Spleen (tissue), 11 donors: ENCODE measurements around the gene OR13J1. TPM values are rescaled to one million over a fixed set of nuclear protein-coding genes. Genes with fewer than 3 reads are reported as not detected.
"Not testable (repeated sequence)": the region's sequence is repeated elsewhere in the genome, so short reads cannot be mapped to it uniquely, and the experiment has no call there.

ENCODE experiments used
- DNase-seq: peaks from one replicate; pipeline ENCODE4 v3.0.0-alpha.2; 2020
- H3K27ac ChIP-seq, 8 donors: fragments of 200-600 bp; sonication (generic) in 7 of 8; 1 replicate in 4 of 8; 2 replicates in 4 of 8; pipeline versions ENCODE4 v1.5.0 to v1.8.0; 2016 to 2021; ENCODE audit warnings: inconsistent platforms in 4 of 8, mild to moderate bottlenecking in 4 of 8, moderate library complexity in 1 of 8
- H3K27me3 ChIP-seq, 7 donors: fragments of 200-600 bp; sonication (generic) in 6 of 7; replicated peaks in 1 of 7; 1 replicate in 4 of 7; 2 replicates in 3 of 7; pipeline versions ENCODE4 v1.5.0 to v1.8.0; 2016 to 2021; ENCODE audit warnings: inconsistent platforms in 3 of 7, mild to moderate bottlenecking in 1 of 7
- H3K36me3 ChIP-seq, 6 donors: fragments of 200-600 bp; sonication (generic) in 5 of 6; 1 replicate in 4 of 6; 2 replicates in 2 of 6; pipeline versions ENCODE4 v1.5.0 to v1.8.0; 2016 to 2021; ENCODE audit warnings: inconsistent platforms in 2 of 6
- H3K4me1 ChIP-seq, 6 donors: fragments of 200-600 bp; sonication (generic) in 5 of 6; 1 replicate in 3 of 6; 2 replicates in 3 of 6; pipeline versions ENCODE4 v1.5.0 to v1.8.0; 2016 to 2021; ENCODE audit warnings: inconsistent platforms in 3 of 6
- H3K4me3 ChIP-seq, 8 donors: fragments of 200-600 bp; sonication (generic) in 7 of 8; 1 replicate in 4 of 8; 2 replicates in 4 of 8; pipeline versions ENCODE4 v1.5.0 to v1.8.0; 2016 to 2021; ENCODE audit warnings: inconsistent platforms in 4 of 8, mild to moderate bottlenecking in 4 of 8, moderate library complexity in 2 of 8
- H3K9me3 ChIP-seq, 8 donors: fragments of 200-600 bp; sonication (generic) in 7 of 8; 1 replicate in 4 of 8; 2 replicates in 4 of 8; pipeline versions ENCODE4 v1.5.0 to v1.8.0; 2016 to 2021; ENCODE audit warnings: inconsistent platforms in 4 of 8
- CTCF ChIP-seq, 11 experiments: fragments of 200-600 bp in 7 of 11; fragments of 450-650 bp in 4 of 11; sonication (generic) in 4 of 11; IDR thresholded peaks in 8 of 11; conservative IDR thresholded peaks in 3 of 11; 1 replicate in 7 of 11; 2 replicates in 4 of 11; pipeline versions ENCODE4 v1.4.0 to v1.8.0; 2016 to 2021; ENCODE audit warnings: antibody characterized with exemption in 11 of 11, inconsistent platforms in 4 of 11, mild to moderate bottlenecking in 1 of 11
- POLR2A ChIP-seq, 3 donors: fragments of 450-650 bp; IDR thresholded peaks; one replicate each; pipeline ENCODE4 v1.5.1; 2017; ENCODE audit warnings: antibody characterized with exemption in 3 of 3, mild to moderate bottlenecking in 1 of 3
- POLR2AphosphoS5 ChIP-seq, 3 donors: sonication (generic); formaldehyde crosslinking; IDR thresholded peaks; one replicate each; pipeline ENCODE4 v1.5.1; 2017; ENCODE audit warnings: antibody characterized with exemption in 3 of 3
- WGBS, 5 donors: extraction: QIAGEN DNeasy Blood & Tissue Kit in 3 of 5; methylation state at CpG; one replicate each; pipeline versions ENCODE4 v1.1.5 to v1.1.7; 2013 to 2018; 5-methylcytosine and 5-hydroxymethylcytosine counted together
- intact Hi-C: fragments of 100-400 bp; cut with DNase I; formaldehyde crosslinking; loops from one replicate; pipeline ENCODE4 v1.15.0; 2023; ENCODE audit warnings: low total_unique reads
- polyA plus RNA-seq, 3 donors: library from polyadenylated mRNA; stranded (reverse); fragments of 200-250 nt; gene quantifications; one replicate each; pipeline ENCODE4 v1.2.1, GENCODE V29; 2013
- total RNA-seq, 7 donors: library from RNA; depleted of rRNA in 3 of 7; stranded (reverse); fragments of >200 nt in 3 of 7; fragmentation: NEBNext Ultra II Directional in 4 of 7; extraction: Animal tissue kit (Norgen Biotek cat#: 25700) in 4 of 7; gene quantifications; one replicate each; pipeline versions ENCODE4 v1.1.0 to v1.2.1, GENCODE V29; 2016 to 2021
- donor health status: healthy with polysubstance abuse.
- donor health status: DM: no; HTN: no; CAD: no; lungs with moderate emphysema.
- donor health status: DM: no; HTN: no; CAD: no.
- donor health status: Bipolar disorder and iron deficiency.
- donor health status: healthy.
- donor health status: DM: no; HTN: no; CAD: no.
- donor health status: DM: yes; HTN: yes; CAD: no.

OR13J1 gene
- total and polyA plus RNA-seq, 10 donors = not detected

- Histone ChIP-seq H3K36me3 (no peaks in the 10 kb centered on the region), H3K27ac (peak overlapping the region in 1 of 8 donors; percentile 73)
These were observed 34.1 kb upstream of the OR13J1 start for GRCh38 chr9:35904338-35904737.

DNA sequence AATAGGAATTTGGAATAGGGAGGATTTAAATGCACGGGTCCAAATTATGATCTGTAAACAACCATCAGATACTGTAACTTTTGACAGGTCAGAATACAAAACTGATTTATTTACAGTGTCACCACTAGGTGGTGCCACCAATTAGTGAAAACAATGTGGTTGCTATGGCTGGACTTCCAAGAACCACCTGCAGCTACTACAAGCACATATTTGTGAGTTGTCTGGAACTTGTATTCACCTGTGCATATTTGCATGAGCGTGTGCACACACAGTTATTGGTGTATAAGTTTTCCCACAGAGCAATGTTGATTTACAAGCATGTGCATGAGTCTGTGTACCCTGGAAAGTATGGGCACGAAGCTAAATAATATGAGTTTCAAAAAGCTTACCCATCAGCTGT, 32.8 kb upstream of the OR13J1 start:
- TF ChIP-seq CTCF (IDR thresholded peaks at IDR 0.05 in 8 of 11, conservative IDR thresholded peaks at IDR 0.05 in 3 of 11) (peak; percentile 50 to 82 (median 66)), POLR2AphosphoS5 (IDR thresholded peaks at IDR 0.05) (no peak)
- Histone ChIP-seq H3K27ac (no peak overlapping the region), H3K27me3 (peaks cover 0 to 22% (median 0%) of the 10 kb centered on the region in 7 donors), H3K9me3 (no peaks in the 10 kb centered on the region), H3K36me3 (no peaks in the 10 kb centered on the region), H3K4me1 (peaks cover 32 to 54% (median 48%) of the 10 kb centered on the region in 6 donors), H3K4me3 (no peak overlapping the region)
- 24 to 39% (median 34%) methylated on average over 3 of the region's 3 CpGs for WGBS, 5 donors
- intact Hi-C loops = loop anchor here (2.0 to 10.0 kb wide), 2 partner anchors 46 to 122 kb away; no protein-coding TSS in a partner anchor
- no peak for DNase-seq

More at GRCh38 chr9:35904338-35904737, 34.1 kb upstream of the OR13J1 start:
- H3K4me1 ChIP-seq = peaks cover 45 to 67% (median 61%) of the 10 kb centered on the region in 6 donors
- no peaks in the 10 kb centered on the region for H3K9me3 ChIP-seq
- no peak overlapping the region for H3K4me3 ChIP-seq
- intact Hi-C loops = loop anchor here (10.0 kb wide), 1 partner anchor 120 kb away; no protein-coding TSS in a partner anchor
- no peak for DNase-seq
- no peak for TF ChIP-seq POLR2A (IDR thresholded peaks at IDR 0.05)
- TF ChIP-seq POLR2AphosphoS5 (IDR thresholded peaks at IDR 0.05) = no peak
- TF ChIP-seq CTCF (IDR thresholded peaks at IDR 0.05 in 8 of 11, conservative IDR thresholded peaks at IDR 0.05 in 3 of 11) = no peak
- WGBS, 5 donors = 67 to 77% (median 73%) methylated on average over 8 of the region's 8 CpGs
- peaks cover 0 to 21% (median 0%) of the 10 kb centered on the region in 7 donors for H3K27me3 ChIP-seq

- TF ChIP-seq CTCF (IDR thresholded peaks at IDR 0.05 in 8 of 11, conservative IDR thresholded peaks at IDR 0.05 in 3 of 11) (no peak), POLR2AphosphoS5 (IDR thresholded peaks at IDR 0.05) (no peak), POLR2A (IDR thresholded peaks at IDR 0.05) (no peak)
- no peak for DNase-seq
- Histone ChIP-seq H3K9me3 (no peaks in the 10 kb centered on the region), H3K27ac (no peak overlapping the region), H3K4me1 (peaks cover 5 to 14% (median 11%) of the 10 kb centered on the region in 6 donors), H3K4me3 (no peak overlapping the region), H3K36me3 (no peaks in the 10 kb centered on the region), H3K27me3 (peaks cover 0 to 45% (median 0%) of the 10 kb centered on the region in 7 donors)
- intact Hi-C loops = loop anchor here (10.0 kb wide), 1 partner anchor 54 kb away; no protein-coding TSS in a partner anchor
- 84 to 92% (median 86%) methylated on average over 2 of the region's 2 CpGs for WGBS, 5 donors
These were observed 28.8 kb upstream of the OR13J1 start for GRCh38 chr9:35899021-35899420.

GRCh38 chr9:35898337-35898736, 28.1 kb upstream of the OR13J1 start:
- Histone ChIP-seq H3K36me3 (no peaks in the 10 kb centered on the region), H3K27me3 (peaks cover 0 to 40% (median 0%) of the 10 kb centered on the region in 7 donors), H3K4me1 (peaks cover 3 to 7% (median 5%) of the 10 kb centered on the region in 6 donors), H3K4me3 (no peak overlapping the region), H3K9me3 (no peaks in the 10 kb centered on the region), H3K27ac (no peak overlapping the region)
- intact Hi-C loops = loop anchor here (10.0 kb wide), 1 partner anchor 54 kb away; no protein-coding TSS in a partner anchor
- DNase-seq = no peak
- TF ChIP-seq POLR2AphosphoS5 (IDR thresholded peaks at IDR 0.05) = no peak
- TF ChIP-seq CTCF (IDR thresholded peaks at IDR 0.05 in 8 of 11, conservative IDR thresholded peaks at IDR 0.05 in 3 of 11) = no peak
- no peak for TF ChIP-seq POLR2A (IDR thresholded peaks at IDR 0.05)

- 83 to 91% (median 89%) methylated on average over 7 of the region's 7 CpGs for WGBS, 5 donors
- not testable (repeated sequence) for H3K4me1 ChIP-seq, H3K4me3 ChIP-seq, H3K27ac ChIP-seq, H3K36me3 ChIP-seq, DNase-seq, H3K9me3 ChIP-seq
- intact Hi-C loops = loop anchor here (10.0 kb wide), 1 partner anchor 53 kb away; no protein-coding TSS in a partner anchor
- peaks cover 0 to 42% (median 0%) of the 10 kb centered on the region in 7 donors for H3K27me3 ChIP-seq
These were observed 27.3 kb upstream of the OR13J1 start for GRCh38 chr9:35897376-35898099.
